A549 treated with AZD9567 at 1 μM for 4 hours (cell line): ENCODE results near the gene CDCP1. TPM values are rescaled to one million over a fixed set of nuclear protein-coding genes. Genes with fewer than 3 reads are reported as not detected.

Experiments
- total RNA-seq: library from RNA; stranded (reverse); fragments of 200-300 nt; extraction: Qiagen RNA extraction; gene quantifications from 5 replicates; pipeline ENCODE4 v1.2.3, GENCODE V29; 2022; ENCODE audit not compliant: insufficient read depth

The CDCP1 gene
- 6.2 to 9.5 TPM (median 6.8 TPM) in 5 replicates for total RNA-seq

GRCh38 chr3:45145681-45146614 is at the start of gene CDCP1:
Gene CDCP1 (minus strand): TSS chr3:45146378. CDS start chr3:45146287, 91 bp downstream.

Other genes starting within 250 kb of the CDCP1 start
- gene ZDHHC3, start 170.2 kb downstream of the CDCP1 start, total RNA-seq, result 40.6 to 44.8 TPM (median 43.7 TPM) in 5 replicates
- gene EXOSC7, start 170.1 kb downstream of the CDCP1 start, total RNA-seq, result 45.5 to 51.0 TPM (median 46.5 TPM) in 5 replicates
- 0.26 to 0.29 TPM in 2 of 5 replicates, not detected in the others for gene CLEC3B, start 120.1 kb downstream of the CDCP1 start, total RNA-seq
- 10.2 to 13.8 TPM (median 13.1 TPM) in 5 replicates for gene TMEM158, start 79.9 kb upstream of the CDCP1 start, total RNA-seq
- gene LARS2, start 242.2 kb upstream of the CDCP1 start, total RNA-seq, result 8.1 to 17.7 TPM (median 9.3 TPM) in 5 replicates